Myocyte (in vitro differentiated cells): Measurements from ENCODE around the gene WDR64. TPM values are rescaled to one million over a fixed set of nuclear protein-coding genes. Genes with fewer than 3 reads are reported as not detected.
A peak's percentile ranks its signal among the peaks of the same experiment; 100 is the strongest.

ENCODE experiments used
- DNase-seq: peaks from one replicate; pipeline ENCODE4 v3.0.0-alpha.2; 2012; ENCODE audit warnings: low read depth
- total RNA-seq: library from RNA; depleted of rRNA; stranded (reverse); fragments of >200 nt; gene quantifications from 2 replicates; pipeline ENCODE4 v1.2.3, GENCODE V29; 2014

Gene WDR64
- total RNA-seq, 1 donor from 2014 or later: not detected

DNA sequence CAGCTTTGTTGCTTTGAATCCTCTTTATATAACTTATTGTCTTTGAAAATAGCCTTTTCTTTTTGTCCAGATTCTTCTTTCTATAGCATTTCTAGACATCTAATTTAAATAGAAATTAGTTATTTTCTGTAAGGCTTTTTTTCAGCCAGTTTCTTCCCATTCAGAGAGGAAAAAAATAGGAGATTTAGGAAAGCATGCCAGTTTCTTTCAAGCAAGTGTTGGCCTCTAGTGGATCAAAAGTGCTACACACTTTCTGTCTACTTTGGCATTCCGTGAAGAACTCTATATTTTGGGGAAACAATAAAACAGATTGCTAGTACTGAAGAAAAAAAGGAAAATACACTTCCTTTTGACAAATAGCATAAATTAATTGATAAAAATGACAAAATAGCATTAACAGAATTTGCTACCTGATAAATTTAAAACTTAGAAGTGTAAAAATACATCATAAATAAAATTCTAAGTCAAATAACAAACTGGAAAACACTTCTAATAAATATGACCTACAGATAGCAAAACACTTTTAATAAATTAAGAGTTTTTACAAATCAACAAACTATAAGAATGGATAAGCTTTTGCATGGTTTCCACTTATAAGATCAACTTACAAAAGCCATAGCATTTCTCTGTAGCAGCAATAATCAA lies 182.8 kb downstream of the WDR64 start:
- DNase-seq: peak; percentile 52

DNA sequence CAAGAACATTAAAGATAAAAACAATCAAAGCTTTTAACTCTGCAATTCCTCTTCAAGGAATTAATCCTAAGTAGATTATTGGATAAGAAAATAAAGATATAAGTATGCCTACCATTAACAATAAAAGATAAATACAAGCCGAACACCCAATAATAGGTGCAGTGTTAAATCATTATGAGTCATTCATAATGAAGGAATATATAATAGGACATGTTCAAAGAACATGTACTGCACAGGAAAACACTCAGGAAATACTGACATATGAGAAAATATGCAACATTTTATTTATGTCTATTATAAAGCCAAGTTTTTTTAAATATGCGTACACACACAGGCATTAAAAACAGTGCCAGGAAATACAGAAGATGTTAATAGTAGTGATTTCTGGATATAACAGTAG lies 184.9 kb downstream of the WDR64 start:
- DNase-seq: no peak

DNA sequence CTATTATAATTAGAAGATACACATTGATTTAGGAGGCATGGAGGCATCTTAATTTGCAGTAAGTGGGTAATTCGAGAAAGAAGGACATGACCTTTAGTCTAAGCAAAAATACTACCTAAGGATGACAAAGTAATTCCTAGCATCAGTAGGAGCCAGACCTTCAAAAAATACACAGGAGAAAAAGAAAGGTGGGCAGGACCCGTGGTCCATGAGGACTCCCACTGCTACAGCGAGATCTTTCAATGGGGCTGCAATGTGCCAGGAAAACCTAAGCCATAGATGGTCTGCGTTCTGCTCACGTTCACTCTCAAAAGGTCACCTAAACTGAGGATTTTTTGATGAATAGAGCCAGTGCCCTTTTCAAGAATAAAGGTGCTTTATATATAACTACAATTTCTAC lies 185.3 kb downstream of the WDR64 start:
- no peak for DNase-seq

DNA sequence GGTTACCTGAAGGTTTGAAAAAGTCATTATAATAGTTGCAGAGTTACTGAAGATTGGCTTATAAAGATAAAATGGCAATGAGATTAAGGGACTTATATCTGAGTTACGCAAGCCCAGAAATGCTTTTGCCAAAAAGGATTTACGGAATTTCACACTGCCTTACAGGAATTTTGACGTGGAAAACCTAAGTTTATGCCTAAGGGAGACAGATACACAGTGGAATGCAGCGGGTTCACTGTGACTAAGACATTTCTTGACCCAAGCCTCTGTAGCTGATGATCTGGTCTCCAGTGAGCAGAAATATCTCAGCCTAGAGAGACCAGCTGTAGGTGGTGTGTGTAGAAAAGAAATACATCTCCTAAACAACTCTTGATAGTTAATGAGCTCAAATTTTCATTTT lies 185.8 kb downstream of the WDR64 start:
- peak; percentile 50 for DNase-seq

DNA sequence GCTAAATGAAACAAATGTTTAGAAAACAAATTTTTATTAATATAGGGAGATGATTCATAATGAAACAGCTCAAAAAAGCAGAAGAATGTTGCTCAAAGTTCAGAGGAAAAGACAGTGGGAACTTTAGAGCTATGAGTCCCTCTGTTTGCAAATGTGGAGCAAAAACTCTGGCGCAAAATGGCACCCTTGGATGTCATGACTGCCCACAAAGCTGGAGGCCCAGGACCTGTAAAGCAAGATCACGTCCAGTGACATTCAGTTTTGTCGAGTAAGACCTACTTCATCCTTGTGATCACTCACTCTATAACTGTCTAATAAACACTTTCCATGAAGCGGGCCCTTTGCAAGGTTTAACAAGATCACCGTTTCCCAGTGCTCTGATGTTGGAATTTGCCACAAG lies 186.8 kb downstream of the WDR64 start:
- no peak for DNase-seq

DNA sequence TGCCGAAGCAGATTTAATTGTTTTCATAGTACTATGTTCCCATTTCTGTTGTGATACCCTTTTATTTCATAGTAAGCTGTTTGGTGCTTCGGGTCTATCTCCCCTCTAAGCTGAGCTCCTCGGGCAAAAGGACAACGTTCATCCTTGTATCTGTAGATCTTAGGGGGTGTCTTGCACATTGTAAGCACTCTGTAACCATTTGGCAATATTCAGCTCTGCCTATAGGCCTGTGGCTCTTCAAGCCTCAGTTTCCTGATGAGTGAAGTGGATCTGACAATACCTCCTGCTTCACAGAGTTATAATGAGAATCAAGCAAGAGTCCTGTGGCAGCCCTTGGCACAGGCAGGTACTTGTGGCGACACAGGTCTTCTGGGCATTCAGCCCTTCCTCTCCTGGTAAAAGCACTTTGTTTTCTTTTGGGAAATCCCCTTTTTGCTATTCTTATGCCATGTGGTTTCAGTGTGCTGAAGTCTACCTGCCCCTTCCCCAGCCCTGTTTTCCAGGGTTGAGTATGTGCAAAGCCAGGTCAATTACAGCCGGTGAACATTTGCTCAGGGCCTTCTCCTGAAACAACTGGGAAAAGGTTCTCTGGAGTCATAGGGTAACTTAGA lies 187.4 kb downstream of the WDR64 start:
- DNase-seq: no peak

DNA sequence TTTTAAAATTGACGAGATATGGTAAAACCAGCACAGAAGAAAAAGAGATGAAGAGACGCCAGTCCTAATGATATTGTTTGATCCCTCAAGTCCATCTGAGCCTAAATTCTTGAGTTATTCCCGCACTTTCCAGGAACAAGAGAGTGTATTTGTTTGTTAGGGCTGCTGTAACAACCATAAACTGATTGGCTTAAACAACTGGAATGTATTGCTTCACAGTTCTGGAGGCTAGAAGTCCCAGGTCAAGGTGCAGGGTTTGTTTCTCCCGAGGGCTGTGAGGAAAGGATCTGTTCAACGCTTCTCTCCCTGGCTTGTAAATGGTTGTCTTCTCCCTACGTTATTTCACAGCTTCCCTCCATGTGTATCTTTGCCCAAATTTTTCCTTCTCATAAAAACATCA lies 188.1 kb downstream of the WDR64 start:
- DNase-seq: no peak

DNA sequence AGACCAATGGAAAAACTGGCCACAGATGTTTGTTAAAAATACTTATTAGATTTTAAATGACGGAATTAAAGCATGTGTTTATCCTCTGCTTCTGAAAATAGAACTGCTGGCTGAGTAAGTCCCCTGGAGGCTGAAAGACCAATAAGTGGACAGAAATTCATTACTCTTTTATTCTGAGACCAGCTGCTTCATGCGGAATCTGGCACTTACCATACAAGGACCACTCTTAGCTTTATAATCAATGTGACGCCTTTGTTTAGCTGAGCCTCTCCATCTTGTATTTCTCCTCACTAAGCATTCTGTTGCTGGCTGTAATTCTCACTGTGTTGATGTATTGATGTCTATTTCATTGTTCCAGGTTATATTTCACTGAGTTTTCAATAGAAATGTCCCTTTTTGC lies 189.6 kb downstream of the WDR64 start:
- no peak for DNase-seq

DNA sequence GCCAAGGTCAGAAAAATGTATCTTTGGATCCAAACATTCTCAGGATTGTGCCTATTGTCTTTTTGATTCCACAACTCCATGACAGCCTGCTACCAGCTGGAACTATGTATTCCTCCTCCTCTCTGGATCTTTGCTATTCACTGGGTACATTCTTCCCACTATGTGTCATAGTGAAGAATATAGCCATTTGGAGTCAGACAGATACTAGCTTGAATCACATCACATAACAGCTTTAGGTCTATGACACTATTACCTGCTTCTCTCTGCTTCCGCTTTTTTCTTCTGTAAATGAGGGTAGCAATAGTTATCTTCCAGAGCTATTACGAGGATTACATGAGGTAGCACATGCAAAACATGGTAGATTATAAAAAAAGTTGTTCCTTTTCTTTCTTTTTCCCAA lies 190.5 kb downstream of the WDR64 start:
- peak; percentile 72 for DNase-seq

DNA sequence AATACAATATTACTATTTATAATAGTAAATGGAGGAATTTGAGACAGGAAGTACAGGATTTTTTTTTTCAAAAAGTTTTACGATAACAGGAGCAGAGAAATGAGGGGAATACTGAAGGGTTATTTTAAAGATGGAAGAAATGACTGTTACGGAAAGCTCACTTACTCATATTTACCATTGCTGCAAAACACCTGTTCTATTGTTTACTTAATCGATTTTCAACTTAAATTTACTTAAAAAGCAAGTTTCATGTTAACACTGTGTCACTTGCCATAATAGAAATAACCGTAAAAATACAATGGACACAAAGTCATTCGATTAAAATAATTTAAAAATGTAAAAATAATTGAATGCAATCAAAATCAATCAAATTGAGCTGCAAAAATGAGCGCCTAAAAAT lies 192.5 kb downstream of the WDR64 start:
- no peak for DNase-seq

DNA sequence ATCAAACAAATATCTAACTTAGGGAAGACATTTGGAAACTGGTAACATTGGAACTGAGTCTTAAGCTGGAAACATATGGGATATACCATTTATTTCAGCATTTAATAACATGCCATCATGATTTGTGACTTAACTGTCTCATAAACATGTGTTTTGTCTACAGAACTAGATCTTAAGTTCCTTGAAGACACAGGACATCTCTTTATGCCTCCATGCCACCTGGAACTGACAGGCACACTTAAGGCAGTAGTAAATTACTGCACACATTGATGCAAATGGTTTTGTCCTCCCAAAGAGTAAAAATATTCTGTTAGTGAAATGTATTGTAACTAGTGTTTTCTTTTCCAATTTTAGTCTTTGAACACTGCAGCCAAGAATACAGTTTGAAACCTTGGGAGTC lies 194.3 kb downstream of the WDR64 start:
- no peak for DNase-seq

DNA sequence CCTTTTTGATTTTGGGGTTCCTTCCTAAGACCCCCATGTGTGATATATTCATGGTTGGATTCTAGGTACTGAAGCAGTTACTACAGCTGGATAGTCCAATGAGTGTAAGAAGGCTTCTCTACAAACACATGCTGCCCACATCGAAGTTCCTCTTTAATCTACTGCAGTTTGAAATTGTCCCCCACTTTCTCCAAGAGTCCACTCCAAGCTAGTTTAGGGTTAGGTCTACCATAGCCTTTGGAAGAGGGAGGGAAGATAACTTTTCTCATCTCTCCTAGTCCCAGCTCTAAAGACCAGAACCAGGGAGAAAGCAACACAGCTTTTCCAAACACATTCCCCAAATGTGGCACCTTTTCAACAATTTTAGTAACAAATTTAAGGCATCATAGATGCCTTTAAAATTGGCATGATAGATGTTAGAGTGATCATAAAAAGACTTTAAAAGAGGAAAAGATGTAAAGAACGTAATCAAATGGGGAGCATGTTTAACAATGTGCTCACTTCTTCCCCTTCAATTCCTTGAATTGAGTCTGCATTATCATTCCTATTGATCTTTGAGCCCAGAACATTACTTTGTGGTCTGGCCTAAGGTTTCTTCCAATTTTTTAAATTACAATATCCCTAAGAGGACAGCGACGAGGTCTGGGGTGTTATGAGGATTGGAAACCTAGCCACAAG lies 194.9 kb downstream of the WDR64 start:
- no peak for DNase-seq

DNA sequence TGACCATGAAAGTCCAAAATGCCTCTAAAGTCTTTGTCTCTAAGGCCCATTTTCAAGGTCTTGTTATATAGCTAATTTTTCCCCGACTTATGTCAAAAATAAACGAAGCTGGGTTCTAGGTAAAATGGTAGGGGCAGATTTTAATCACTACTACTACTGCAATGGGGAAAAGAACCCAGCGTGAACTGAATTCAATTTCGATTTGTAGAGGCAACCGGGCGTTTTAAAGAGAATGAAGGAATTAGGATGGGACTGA lies 195.4 kb downstream of the WDR64 start:
- no peak for DNase-seq

DNA sequence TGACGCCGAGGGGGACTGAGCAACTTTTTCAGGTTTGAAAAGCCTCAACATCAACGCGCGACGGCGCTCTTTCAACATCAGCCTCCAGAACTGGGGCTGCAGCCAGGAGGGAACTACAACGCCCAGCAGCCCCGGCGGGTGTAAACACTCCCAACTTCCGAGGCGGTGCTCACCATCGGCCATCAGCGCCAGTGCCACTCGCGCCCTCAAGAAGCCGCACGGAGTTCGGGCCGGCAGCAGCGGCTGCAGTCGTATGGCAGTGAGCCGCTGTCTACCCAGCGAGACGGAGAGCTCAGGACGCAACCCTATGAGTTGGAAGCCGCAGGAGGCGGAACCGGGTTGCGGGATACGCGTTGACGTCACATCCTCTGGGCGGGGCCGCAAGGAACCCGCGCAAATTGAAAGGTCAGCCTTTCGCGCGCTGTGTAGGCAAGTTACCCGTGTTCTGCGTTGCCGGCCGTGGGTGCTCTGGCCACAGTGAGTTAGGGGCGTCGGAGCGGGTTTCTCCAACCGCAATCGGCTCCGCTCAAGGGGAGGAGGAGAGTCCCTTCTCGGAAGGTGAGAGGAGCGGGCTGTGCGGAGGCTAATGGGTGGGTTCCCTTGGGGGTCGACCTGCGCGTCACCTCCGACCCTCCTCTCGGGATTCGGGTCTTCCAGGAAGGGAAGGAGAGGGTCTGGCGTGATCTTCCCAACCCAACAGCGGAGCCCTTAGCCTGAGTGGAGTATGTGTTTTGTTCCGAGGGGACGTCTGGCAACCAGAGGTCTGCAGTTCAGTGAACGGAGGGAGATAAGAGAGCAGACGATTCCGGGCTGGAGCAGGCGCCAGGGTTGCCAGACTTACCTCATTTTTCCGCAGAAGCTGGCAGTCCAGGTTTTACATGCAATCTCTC lies 196.0 kb downstream of the WDR64 start, which contains the start of gene EXO1:
Gene EXO1, plus strand, starts transcription at position 409 of the 890 bp plus-strand sequence. CDS start 2,222 bp downstream, outside the sequence.
- DNase-seq: peak; percentile 94

DNA sequence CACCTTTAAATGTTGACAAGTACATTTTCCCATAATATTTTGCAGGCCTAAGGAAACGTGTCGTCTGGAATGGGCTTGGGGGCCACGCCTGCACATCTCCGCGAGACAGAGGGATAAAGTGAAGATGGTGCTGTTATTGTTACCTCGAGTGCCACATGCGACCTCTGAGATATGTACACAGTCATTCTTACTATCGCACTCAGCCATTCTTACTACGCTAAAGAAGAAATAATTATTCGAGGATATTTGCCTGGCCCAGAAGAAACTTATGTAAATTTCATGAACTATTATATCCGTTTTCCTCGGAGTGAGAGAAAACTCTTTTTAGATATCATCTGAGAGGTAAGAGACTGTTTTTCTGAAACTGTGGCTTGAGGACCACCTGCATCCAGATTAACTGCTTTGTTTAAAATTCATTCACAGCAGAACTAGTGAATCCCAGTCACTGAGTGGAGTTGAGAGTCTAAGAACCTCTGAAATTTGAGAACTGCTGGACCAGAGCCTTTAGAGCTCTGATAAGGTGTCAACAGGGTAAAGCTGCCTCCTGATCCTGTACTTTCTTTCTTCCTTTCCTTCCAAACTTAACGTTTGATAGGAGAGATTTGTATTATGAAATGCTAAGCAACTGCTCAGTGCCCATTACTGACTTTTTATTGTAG lies 196.7 kb downstream of the WDR64 start:
- DNase-seq: no peak

DNA sequence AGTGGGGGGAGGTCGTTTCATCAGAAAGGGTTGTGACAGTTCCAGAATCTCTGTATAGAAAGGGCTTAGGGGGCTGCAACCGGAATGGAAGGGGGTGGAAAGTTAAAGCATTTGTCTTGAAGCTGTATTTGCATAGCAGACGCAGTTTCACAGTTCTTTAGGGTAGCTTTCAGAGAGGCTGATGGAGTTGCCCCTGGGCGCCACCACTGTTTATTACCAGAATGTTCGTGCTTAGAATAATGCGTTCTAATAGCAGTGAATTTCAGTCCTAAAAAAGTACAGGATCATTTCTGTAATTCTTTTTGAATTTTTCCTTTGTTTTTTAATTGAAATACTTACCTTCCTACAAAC lies 197.2 kb downstream of the WDR64 start:
- no peak for DNase-seq

Other genes starting within 250 kb of the WDR64 start
- 67.0 and 94.9 TPM in 2 replicates for gene FH, start 132.5 kb upstream of the WDR64 start, total RNA-seq
- 0.10 and 0.27 TPM in 2 replicates for gene KMO, start 119.9 kb upstream of the WDR64 start, total RNA-seq
- gene CHML, start 11.9 kb upstream of the WDR64 start, total RNA-seq: 2.3 and 3.3 TPM in 2 replicates
- 21.2 and 23.6 TPM in 2 replicates for gene OPN3, start 11.9 kb upstream of the WDR64 start, total RNA-seq
- gene EXO1, start 195.9 kb downstream of the WDR64 start, total RNA-seq: 0.21 and 1.3 TPM in 2 replicates